PC-3 (cell line): ENCODE results near the gene COL13A1. TPM values are rescaled to one million over a fixed set of nuclear protein-coding genes. Genes with fewer than 3 reads are reported as not detected.

Experiments used
- ATAC-seq: fragments of 200-7000 bp; cut with Tn5 transposase; 2 replicates; pipeline ENCODE4 v1.9.1; 2020; ENCODE audit warnings: mild to moderate bottlenecking, moderate library complexity
- BruUV-seq: library from RNA; stranded (reverse); fragments of 400-500 nt; replicated peaks from 2 replicates; lab custom pipeline; 2021; lab: Mats Ljungman, UMichigan
- CTCF ChIA-PET: fragments of 300-600 bp; sonication (Branson Sonifier 250); formaldehyde crosslinking; loops from one replicate; lab custom pipeline; 2022; ENCODE audit warnings: antibody characterized with exemption; lab: Charles Lee
- POLR2A ChIA-PET: fragments of 300-600 bp; sonication (Branson Sonifier 250); formaldehyde crosslinking; loops from one replicate; lab custom pipeline; 2022; ENCODE audit warnings: antibody characterized with exemption; ENCODE audit not compliant: unreplicated experiment; lab: Charles Lee
- DNase-seq: peaks from one replicate; pipeline ENCODE4 v3.0.0-alpha.2; 2015
- H2AFZ ChIP-seq: fragments of 300-600 bp; sonication (generic); 2 replicates; pipeline ENCODE4 v1.6.0; 2016; ENCODE audit warnings: antibody characterized with exemption, low read length
- H3F3A ChIP-seq: fragments of 300-600 bp; sonication (generic); one replicate; pipeline ENCODE4 v1.6.0; 2017; ENCODE audit warnings: antibody characterized with exemption, low read length, control low read depth, mild to moderate bottlenecking; ENCODE audit not compliant: unreplicated experiment
- H3K27ac ChIP-seq: fragments of 300-600 bp; sonication (generic); 2 replicates; pipeline ENCODE4 v1.5.1; 2016; ENCODE audit warnings: mild to moderate bottlenecking, low read length
- H3K27me3 ChIP-seq: fragments of 300-600 bp; sonication (generic); 2 replicates; pipeline ENCODE4 v1.6.1; 2016; ENCODE audit warnings: low read length, mixed read lengths
- H3K36me3 ChIP-seq: fragments of 300-600 bp; sonication (generic); 2 replicates; pipeline ENCODE4 v1.6.1; 2016; ENCODE audit warnings: low read depth, mixed run types, low read length, mixed read lengths
- H3K4me1 ChIP-seq: fragments of 300-600 bp; sonication (generic); 2 replicates; pipeline ENCODE4 v1.5.1; 2016; ENCODE audit warnings: low read length; ENCODE audit not compliant: insufficient read depth
- H3K4me2 ChIP-seq: fragments of 300-600 bp; sonication (generic); 2 replicates; pipeline ENCODE4 v1.6.0; 2016; ENCODE audit warnings: low read length
- H3K4me3 ChIP-seq: fragments of 300-600 bp; sonication (generic); 2 replicates; pipeline ENCODE4 v1.5.1; 2016; ENCODE audit warnings: mild to moderate bottlenecking, low read length, mixed read lengths
- H3K79me2 ChIP-seq: fragments of 300-600 bp; sonication (generic); 2 replicates; pipeline ENCODE4 v1.6.1; 2017; ENCODE audit warnings: low read length, mixed read lengths
- H3K9ac ChIP-seq: fragments of 300-600 bp; sonication (generic); 2 replicates; pipeline ENCODE4 v1.6.0; 2016; ENCODE audit warnings: mild to moderate bottlenecking, low read length
- H3K9me2 ChIP-seq: fragments of 300-600 bp; sonication (generic); replicated peaks from 2 replicates; pipeline ENCODE4 v1.6.1; 2016; ENCODE audit warnings: mixed run types, low read length, mixed read lengths
- H3K9me3 ChIP-seq: fragments of 300-600 bp; sonication (generic); 2 replicates; pipeline ENCODE4 v1.6.1; 2016; ENCODE audit warnings: low read length, mixed read lengths
- H4K20me1 ChIP-seq: fragments of 300-600 bp; sonication (generic); 2 replicates; pipeline ENCODE4 v1.6.1; 2016; ENCODE audit warnings: low read length, mixed read lengths
- EZH2 ChIP-seq: fragments of 300-600 bp; sonication (generic); IDR thresholded peaks from one replicate; pipeline ENCODE4 v1.6.1; 2017; ENCODE audit warnings: antibody characterized with exemption, mild to moderate bottlenecking, low read length; ENCODE audit not compliant: unreplicated experiment
- EZH2phosphoT487 ChIP-seq: fragments of 300-600 bp; sonication (generic); IDR thresholded peaks from 2 replicates; pipeline ENCODE4 v1.6.1; 2018; ENCODE audit warnings: mild to moderate bottlenecking, antibody characterized with exemption, low read length, borderline replicate concordance
- intact Hi-C: fragments of 100-400 bp; cut with micrococcal nuclease; formaldehyde crosslinking; loops from 2 replicates; pipeline ENCODE4 v1.9.0; 2023
- total RNA-seq: library from RNA; depleted of rRNA; stranded (reverse); fragments of >200 nt; gene quantifications from 2 replicates; pipeline ENCODE4 v1.2.3, GENCODE V29; 2014
- TF ChIP-seq, protein P1 (sequence below): fragments of 300-600 bp; sonication (generic); conservative IDR thresholded peaks from 2 replicates; pipeline ENCODE4 v1.5.1; 2017; ENCODE audit warnings: antibody characterized with exemption, low read depth, mild to moderate bottlenecking, low read length

The COL13A1 gene
- total RNA-seq, 1 experiment from 2014 or later: 201 TPM

GRCh38 chr10:69787681-69788080 lies 14.0 kb upstream of the COL13A1 start:
- Histone ChIP-seq H2AFZ (peak overlapping the region; percentile 36), H3K4me2 (no peak overlapping the region), H3K36me3 (no peaks in the 10 kb centered on the region), H3K27me3 (peaks cover 18% of the 10 kb centered on the region), H3K4me1 (no peaks in the 10 kb centered on the region), H3F3A (no peaks in the 10 kb centered on the region), H3K9ac (no peak overlapping the region), H3K9me2 (no peaks in the 10 kb centered on the region), H3K27ac (no peak overlapping the region), H4K20me1 (no peaks in the 10 kb centered on the region), H3K4me3 (no peak overlapping the region), H3K79me2 (no peaks in the 10 kb centered on the region), H3K9me3 (no peaks in the 10 kb centered on the region)
- intact Hi-C loops: loop anchor here (1.0 to 5.0 kb wide), 2 partner anchors 127 to 170 kb away; no protein-coding TSS in a partner anchor
- BruUV-seq: no TSS peak
- POLR2A ChIA-PET: no interaction called here
- DNase-seq (no peak), ATAC-seq (no peak)
- CTCF ChIA-PET: interaction anchor here (0.6 to 2.1 kb wide), 5 partner anchors 75 to 1798 kb away, joined by 3 to 24 read pairs (median 3); no protein-coding TSS in a partner anchor
- TF ChIP-seq, protein P1, sequence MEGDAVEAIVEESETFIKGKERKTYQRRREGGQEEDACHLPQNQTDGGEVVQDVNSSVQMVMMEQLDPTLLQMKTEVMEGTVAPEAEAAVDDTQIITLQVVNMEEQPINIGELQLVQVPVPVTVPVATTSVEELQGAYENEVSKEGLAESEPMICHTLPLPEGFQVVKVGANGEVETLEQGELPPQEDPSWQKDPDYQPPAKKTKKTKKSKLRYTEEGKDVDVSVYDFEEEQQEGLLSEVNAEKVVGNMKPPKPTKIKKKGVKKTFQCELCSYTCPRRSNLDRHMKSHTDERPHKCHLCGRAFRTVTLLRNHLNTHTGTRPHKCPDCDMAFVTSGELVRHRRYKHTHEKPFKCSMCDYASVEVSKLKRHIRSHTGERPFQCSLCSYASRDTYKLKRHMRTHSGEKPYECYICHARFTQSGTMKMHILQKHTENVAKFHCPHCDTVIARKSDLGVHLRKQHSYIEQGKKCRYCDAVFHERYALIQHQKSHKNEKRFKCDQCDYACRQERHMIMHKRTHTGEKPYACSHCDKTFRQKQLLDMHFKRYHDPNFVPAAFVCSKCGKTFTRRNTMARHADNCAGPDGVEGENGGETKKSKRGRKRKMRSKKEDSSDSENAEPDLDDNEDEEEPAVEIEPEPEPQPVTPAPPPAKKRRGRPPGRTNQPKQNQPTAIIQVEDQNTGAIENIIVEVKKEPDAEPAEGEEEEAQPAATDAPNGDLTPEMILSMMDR: no peak
- TF ChIP-seq EZH2phosphoT487: no peak
- TF ChIP-seq EZH2: no peak

GRCh38 chr10:69789164-69789576 lies 12.5 kb upstream of the COL13A1 start:
- Histone ChIP-seq H3K4me2 (no peak overlapping the region), H2AFZ (no peak overlapping the region), H3K4me1 (no peaks in the 10 kb centered on the region), H3K9me3 (no peaks in the 10 kb centered on the region), H3K9ac (no peak overlapping the region), H3F3A (no peaks in the 10 kb centered on the region), H4K20me1 (no peaks in the 10 kb centered on the region), H3K79me2 (no peaks in the 10 kb centered on the region), H3K27ac (no peak overlapping the region), H3K27me3 (peaks cover 4% of the 10 kb centered on the region; the same call in 1 of the 2 replicates), H3K9me2 (no peaks in the 10 kb centered on the region), H3K36me3 (no peaks in the 10 kb centered on the region), H3K4me3 (no peak overlapping the region)
- peak; percentile 38 for DNase-seq
- ChIA-PET POLR2A (interaction anchor here (0.6 kb wide), 1 partner anchor 10 kb away, joined by 13 read pairs; no protein-coding TSS in a partner anchor), CTCF (interaction anchor here (0.6 to 1.0 kb wide), 4 partner anchors 73 to 146 kb away, joined by 5 to 13 read pairs (median 10); no protein-coding TSS in a partner anchor)
- no peak for TF ChIP-seq EZH2
- TF ChIP-seq, protein P1: peak; percentile 98
- ATAC-seq: no peak
- intact Hi-C loops: loop anchor here (5.0 kb wide), 1 partner anchor 168 kb away; no protein-coding TSS in a partner anchor
- no TSS peak for BruUV-seq

DNA sequence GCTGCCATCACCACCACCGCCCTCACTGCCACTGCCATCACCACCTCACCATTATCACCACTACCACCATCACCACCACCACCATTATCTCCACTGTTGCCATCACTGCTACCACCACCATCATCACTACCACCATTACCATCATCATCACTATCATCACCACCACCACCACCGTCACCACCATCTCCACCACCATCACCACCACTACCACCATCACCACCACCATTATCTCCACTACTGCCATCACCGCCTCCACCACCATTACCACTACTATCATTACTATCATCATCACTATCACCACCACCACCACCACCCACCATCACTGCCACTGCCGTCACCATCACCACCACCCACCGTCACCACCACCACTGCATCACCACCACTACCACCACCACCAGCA lies 9.9 kb upstream of the COL13A1 start:
- no peaks in the 10 kb centered on the region for H3K79me2 ChIP-seq
- H3F3A ChIP-seq: no peaks in the 10 kb centered on the region
- peaks cover 11% of the 10 kb centered on the region for H3K9me3 ChIP-seq
- DNase-seq: no peak
- ChIA-PET CTCF (interaction anchor here (0.6 kb wide), 1 partner anchor 288 kb away, joined by 3 read pairs; no protein-coding TSS in a partner anchor), POLR2A (interaction anchor here (0.6 kb wide), 1 partner anchor 218 kb away, joined by 7 read pairs; no protein-coding TSS in a partner anchor)
- ATAC-seq: no peak
- no peak overlapping the region for H3K9ac ChIP-seq
- no peak overlapping the region for H3K4me2 ChIP-seq
- no peaks in the 10 kb centered on the region for H4K20me1 ChIP-seq
- no peak for TF ChIP-seq EZH2
- TF ChIP-seq, protein P1: no peak
- TF ChIP-seq EZH2phosphoT487: no peak
- no peak overlapping the region for H3K4me3 ChIP-seq
- H2AFZ ChIP-seq: no peak overlapping the region
- no peaks in the 10 kb centered on the region for H3K9me2 ChIP-seq
- H3K36me3 ChIP-seq: no peaks in the 10 kb centered on the region
- intact Hi-C loops: no loop called here
- no TSS peak for BruUV-seq
- no peak overlapping the region for H3K27ac ChIP-seq
- H3K4me1 ChIP-seq: peaks cover under 1% of the 10 kb centered on the region; the same call in 1 of the 2 replicates
- no peaks in the 10 kb centered on the region for H3K27me3 ChIP-seq
